OCI-M2 (cell line): ENCODE data around the gene PEMT.

Experiments used
- DNase-seq: peaks from one replicate; lab custom pipeline; 2025; ENCODE audit not compliant: unreplicated experiment; lab: John Stamatoyannopoulos, UW

The PEMT gene

GRCh38 chr17:17605083-17605728 lies 13.7 kb upstream of the PEMT start:
- DNase-seq: no peak

- DNase-seq: no peak
These were observed 12.4 kb upstream of the PEMT start for GRCh38 chr17:17603895-17604225.

GRCh38 chr17:17603178-17603894 lies 11.8 kb upstream of the PEMT start:
- no peak for DNase-seq

GRCh38 chr17:17599965-17600364 lies 8.5 kb upstream of the PEMT start:
- no peak for DNase-seq

GRCh38 chr17:17598003-17598402 lies 6.5 kb upstream of the PEMT start:
- no peak for DNase-seq

- DNase-seq: no peak
These were observed 4.2 kb upstream of the PEMT start for GRCh38 chr17:17595755-17596154.

- DNase-seq: no peak
These were observed 1.7 kb upstream of the PEMT start for GRCh38 chr17:17593222-17593620.

- no peak for DNase-seq
These were observed 589 bp downstream of the PEMT start for GRCh38 chr17:17590883-17591354.

- no peak for DNase-seq
These were observed 1.3 kb downstream of the PEMT start for GRCh38 chr17:17590141-17590751.

- no peak for DNase-seq
These were observed 3.7 kb downstream of the PEMT start for GRCh38 chr17:17587614-17588337.

- no peak for DNase-seq
These were observed 9.1 kb downstream of the PEMT start for GRCh38 chr17:17582372-17582771.

GRCh38 chr17:17581509-17581908 lies 10.0 kb downstream of the PEMT start:
- no peak for DNase-seq

GRCh38 chr17:17580662-17581470 lies 10.6 kb downstream of the PEMT start:
- no peak for DNase-seq

GRCh38 chr17:17579691-17580090 lies 11.8 kb downstream of the PEMT start:
- DNase-seq: no peak

GRCh38 chr17:17577373-17577772 lies 14.1 kb downstream of the PEMT start:
- no peak for DNase-seq

GRCh38 chr17:17576772-17577234 lies 14.7 kb downstream of the PEMT start:
- DNase-seq: no peak

- DNase-seq: no peak
These were observed 15.9 kb downstream of the PEMT start for GRCh38 chr17:17575360-17576251.

- no peak for DNase-seq
These were observed 17.6 kb downstream of the PEMT start for GRCh38 chr17:17573912-17574311.

- DNase-seq: no peak
These were observed 19.3 kb downstream of the PEMT start for GRCh38 chr17:17572010-17572785.
